ENCODE measurements around the gene MEAK7. TPM values are rescaled to one million over a fixed set of nuclear protein-coding genes. Genes with fewer than 3 reads are reported as not detected.

MEAK7 gene
- polyA plus RNA-seq, 12 donors: 3.3 to 16.0 (median 11.5) TPM; not detected in 1

GRCh38 chr16:84514295-84514873, 9.9 kb upstream of the MEAK7 start:
- no peak for DNase-seq

DNA sequence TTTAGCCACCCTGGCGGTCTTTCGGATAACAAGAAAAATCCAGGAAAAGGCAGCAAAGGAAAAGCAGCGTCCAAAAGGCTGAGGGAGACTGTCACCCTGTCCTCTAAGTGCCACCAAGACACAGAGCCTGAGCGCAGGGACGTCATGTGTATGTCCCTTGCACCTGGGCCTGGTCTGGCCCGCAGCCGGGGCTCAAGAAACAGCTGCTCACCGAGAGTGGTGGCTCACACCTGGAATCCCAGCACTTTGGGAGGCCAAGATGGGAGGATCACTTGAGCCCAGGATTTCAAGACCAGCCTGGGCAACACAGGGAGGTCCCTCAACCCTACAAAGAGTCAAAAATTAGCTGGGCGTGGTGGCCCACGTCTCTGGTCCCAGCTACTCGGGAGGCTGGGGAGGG, 9.2 kb upstream of the MEAK7 start:
- no peak for DNase-seq

DNA sequence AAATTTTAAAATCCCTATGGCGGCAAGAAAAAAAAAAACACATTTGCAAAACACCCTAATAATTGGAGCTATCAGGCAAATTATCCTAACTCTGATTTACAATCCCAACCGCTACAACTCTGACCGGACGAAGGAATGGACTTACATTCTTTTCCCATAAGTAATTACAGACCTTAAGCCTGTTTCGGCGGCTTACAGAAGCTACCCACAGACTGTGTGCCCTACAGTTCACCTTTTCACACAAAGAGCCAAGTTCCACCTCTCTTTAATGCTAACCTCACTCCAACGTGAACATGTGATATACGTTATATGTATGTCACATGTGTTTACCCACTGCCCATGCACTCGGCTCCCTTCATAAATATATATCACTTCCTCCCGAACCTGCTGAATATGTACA, 8.7 kb upstream of the MEAK7 start:
- no peak for DNase-seq

DNA sequence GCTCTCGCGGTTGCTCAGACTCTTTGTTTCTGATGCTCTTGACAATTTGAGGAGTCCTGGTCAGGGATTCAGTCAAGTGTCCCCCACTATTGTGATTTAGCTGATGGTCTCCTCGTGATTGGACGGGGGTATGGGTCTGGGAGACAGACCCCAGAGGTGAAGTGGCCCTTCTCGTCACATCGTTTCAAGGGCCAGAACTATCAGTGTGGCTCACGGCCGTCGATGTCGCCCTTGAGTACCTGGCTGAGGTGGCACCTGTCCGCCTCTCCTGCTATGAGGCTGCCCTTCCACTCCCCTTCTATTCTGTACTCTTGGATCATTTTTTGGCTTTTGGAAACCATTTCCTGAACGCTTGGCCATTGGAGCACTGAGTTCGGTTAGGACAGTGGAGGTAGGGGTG, 7.4 kb upstream of the MEAK7 start:
- no peak for DNase-seq

DNA sequence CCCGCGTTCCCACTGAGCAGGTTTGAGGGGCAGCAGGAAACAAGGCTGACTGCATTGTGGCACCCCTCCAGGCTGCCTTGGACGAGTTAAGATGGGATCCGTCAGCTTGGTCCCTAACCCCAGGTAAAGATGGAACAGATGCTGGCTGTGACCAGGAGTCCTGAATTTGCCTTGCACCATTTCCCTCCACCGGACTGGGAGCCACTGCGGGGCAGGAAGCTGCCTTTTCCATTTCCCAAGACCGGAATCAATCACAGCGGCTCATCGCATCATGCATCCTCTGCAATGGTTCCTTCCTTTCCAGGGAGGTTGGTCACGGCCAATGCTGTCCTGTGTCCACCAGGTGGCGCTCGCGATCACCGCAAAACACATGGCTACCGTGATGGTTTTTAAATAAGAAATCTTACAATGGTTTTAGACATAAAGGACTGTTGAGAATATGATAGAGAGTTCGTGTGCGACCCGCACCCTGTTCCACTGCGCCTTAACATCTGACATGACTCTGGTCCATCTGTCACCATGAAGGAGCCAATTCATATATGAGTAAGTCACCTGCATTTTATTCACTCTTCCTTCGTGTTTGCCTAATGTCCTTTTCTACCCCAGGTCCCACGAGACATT, 6.8 kb upstream of the MEAK7 start:
- peak; percentile 92 for DNase-seq

DNA sequence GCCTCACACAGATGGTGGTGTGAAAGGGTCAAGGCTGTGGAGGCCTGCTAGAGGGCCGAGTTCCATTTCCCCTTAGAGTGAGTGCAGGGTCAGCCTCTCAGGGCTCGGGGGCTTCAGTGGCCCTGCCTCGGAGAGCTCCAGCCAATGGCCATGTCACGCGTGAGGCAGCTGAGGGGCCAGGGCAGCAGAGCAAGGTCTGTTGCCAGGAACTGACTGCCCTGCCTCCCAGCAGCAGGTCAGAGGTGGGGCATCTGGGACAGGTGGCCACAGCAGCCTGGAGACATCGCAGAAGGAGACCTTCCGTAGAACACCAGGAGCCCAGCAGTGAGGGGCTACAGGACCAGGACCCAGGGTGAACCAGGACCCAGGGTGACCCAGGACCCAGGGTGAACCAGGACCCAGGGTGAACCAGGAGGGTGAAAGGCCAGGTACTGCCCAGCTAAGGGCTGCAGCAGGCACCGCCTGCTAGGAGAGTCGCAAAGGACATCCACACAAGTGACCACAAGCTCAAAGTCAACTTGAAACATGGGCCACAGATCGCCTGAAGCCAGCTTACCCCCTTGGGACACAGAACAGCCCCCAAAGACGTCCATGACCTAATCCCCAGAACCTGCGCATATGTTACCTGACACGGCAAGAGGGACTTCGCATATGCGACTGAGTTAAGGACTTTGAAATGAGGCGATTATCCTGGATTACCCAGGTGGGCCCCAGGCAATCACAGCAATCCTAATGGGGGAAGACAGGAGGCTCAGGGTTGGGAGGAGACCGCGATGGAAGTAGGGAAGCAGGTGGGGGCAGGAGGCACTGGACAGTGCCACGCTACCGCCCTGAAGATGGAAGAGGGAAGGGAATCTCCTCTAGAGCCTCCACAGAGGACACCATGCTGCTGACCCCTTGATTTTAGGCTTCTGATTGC, 4.8 kb upstream of the MEAK7 start:
- no peak for DNase-seq

GRCh38 chr16:84508502-84508901, 4.0 kb upstream of the MEAK7 start:
- DNase-seq: no peak

DNA sequence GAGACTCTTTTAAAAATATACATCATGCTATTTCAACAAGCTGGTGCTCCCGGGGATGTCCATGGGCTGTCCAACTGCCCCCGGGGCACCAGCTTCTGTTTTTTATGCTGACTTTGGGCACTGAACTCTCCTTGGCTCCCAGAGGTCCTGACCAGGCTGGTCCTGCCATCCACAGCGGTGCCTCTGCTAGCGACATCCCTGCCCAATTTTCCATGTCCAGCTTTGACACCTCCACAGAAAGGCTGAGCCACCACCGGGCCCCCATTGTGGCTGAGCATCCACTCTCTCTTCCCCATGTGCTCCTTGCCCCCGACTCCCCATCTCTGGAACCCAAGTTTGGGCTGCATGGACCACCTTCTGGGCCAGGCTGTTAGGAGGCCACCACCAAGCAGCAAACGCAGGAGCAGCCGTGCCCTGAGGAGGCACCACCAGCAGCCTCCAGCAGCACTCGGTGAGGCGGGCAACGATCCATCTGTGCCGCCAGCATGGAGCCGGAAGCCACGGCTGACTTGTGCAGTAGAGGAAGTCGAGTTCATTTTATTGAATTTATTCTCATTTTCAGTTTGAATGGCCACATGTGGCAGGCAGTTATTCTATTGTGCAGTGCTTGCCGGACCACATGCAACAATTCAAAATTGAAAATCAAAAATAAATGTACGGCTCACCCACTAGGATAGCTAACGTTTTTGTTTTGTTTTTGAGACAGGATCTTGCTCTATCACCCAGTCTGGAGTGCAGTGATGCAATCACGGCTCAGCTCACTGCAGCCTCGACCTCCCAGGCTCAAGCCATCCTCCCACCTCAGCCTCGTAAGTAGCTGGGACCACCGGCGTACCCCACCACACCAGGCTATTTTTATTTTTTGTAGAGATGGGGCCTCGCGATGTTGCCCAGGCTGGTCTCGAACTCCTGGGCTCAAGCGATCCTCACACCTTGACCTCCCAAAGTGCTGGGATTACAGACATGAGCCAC, 2.8 kb upstream of the MEAK7 start:
- DNase-seq: no peak

DNA sequence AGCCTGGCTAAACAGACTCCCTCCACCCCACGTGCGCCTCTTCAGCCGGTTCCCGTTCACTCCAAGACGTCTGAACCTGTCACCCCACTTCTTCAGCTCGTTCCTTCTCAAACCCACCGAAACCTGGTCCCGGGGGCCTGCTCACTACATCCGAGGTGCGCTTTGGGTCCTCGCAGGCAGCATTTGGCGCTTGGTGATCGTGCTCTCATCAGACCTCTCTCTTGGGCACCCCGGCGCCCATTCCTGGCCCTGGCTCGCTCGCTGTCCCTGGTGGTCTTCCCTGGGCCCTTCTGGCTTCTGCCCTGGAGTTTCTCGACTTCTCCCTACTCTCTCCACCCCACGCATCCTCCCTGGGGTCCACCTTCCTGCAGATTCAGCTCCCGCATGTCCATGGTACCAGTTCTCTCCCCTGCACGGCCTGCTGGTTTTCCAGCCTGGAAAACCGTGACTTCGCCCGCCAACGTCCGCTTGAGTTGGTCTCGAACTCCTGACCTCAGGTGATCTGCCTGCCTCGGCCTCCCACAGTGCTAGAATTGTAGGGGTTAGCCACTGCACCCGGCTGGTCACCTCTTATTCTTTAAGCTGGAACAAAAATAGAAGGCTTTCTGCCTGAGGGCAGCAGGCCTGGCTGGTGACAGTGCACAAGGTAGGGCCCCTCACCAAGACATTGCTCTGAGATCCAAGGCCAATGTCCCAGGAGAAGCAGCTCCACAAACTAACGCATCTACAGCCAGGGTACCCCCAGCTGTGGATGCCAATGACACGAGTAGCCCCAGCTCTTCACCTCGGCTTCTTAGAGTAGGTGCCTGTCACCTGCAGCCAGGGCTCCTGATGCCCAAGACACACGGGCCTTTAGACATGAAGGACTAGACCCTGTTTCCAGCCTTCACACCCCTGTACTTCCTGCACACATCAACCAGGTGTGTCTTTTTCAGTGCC, 1.1 kb upstream of the MEAK7 start:
- DNase-seq: no peak

GRCh38 chr16:84503751-84504395, 586 bp downstream of the MEAK7 start:
- DNase-seq: no peak

GRCh38 chr16:84502581-84502980, 1.9 kb downstream of the MEAK7 start:
- DNase-seq: no peak

- DNase-seq: no peak
These were observed 2.4 kb downstream of the MEAK7 start for GRCh38 chr16:84502075-84502474.

GRCh38 chr16:84501077-84501735, 3.3 kb downstream of the MEAK7 start:
- no peak for DNase-seq

DNA sequence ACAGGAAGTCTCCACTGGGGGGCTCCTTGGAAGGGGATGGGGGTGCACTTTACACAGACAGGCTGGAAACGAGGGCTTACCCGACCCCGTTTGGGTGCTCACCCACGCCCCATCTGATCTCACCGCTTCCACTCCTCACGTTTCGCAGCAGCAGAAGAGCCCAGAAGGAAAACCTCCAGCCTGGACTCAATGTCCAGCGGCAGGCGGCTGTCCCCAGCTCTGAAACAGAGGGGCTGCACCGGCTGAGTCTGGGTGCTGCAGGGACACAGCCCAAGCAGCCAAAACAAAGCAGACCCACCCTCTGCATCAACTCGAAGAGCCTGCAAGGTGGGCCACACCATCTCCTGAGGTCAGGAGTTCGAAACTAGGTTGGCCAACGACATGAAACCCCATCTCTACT, 3.9 kb downstream of the MEAK7 start:
- no peak for DNase-seq

- DNase-seq: no peak
These were observed 4.8 kb downstream of the MEAK7 start for GRCh38 chr16:84499638-84500037.

GRCh38 chr16:84498859-84499620, 5.4 kb downstream of the MEAK7 start:
- no peak for DNase-seq

GRCh38 chr16:84498223-84498610, 6.2 kb downstream of the MEAK7 start:
- DNase-seq: no peak

DNA sequence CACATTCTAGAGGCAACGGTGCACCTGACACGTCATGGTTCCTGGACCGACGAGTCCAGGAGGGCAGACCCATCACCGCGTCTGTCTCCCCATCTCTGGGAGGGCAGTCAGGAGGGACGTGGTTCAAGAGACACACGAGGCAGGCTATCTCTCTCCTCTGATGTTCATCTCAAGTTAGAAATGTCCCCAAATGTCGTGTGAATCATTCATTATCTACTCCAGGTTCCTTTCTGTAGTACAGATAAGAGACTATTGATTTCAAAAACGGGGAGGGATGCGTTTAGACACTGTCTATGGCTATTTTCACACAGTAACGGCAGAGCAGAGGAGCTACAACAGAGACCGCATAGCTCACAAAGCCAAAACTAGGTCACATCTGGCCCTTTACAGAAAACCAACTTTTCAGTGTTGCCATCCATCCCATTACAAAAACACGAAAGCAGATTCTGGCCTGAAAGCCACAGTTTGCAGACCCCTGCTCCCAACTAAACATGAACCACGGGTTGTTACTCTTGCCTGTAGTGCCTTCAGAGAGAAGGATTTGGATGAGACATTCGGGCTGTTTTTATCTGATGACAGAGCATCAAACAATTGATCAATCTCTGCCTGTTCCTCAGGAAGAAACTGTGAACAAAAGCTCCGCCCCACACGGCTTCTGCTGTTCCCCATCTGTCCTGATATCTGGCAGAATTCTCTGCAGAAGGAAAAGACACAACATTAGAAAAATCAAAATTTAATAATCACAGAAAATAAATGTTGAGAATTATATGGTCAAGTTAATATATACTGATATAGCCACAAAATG, 6.8 kb downstream of the MEAK7 start:
- DNase-seq: no peak
